K562 (cell line): ENCODE data around the gene CCDC50. TPM values are rescaled to one million over a fixed set of nuclear protein-coding genes. Genes with fewer than 3 reads are reported as not detected.

ENCODE experiments used
- ARID3A ChIP-seq: IDR thresholded peaks from 2 replicates; pipeline ENCODE4 v1.6.1; 2012; ENCODE audit warnings: low read depth, low read length, improper control_type of control experiment, borderline replicate concordance
- ATF1 ChIP-seq, 2 experiments: fragments of 450-650 bp in 1 of 2; IDR thresholded peaks; 2 replicates each; pipeline ENCODE4 v1.6.1; 2016; ENCODE audit warnings: missing compliant biosample characterization in 1 of 2, missing genetic modification characterization in 1 of 2
- CREB3L1 ChIP-seq: fragments of 450-650 bp; IDR thresholded peaks from 2 replicates; pipeline ENCODE4 v1.6.1; 2014; ENCODE audit warnings: low read depth, mild to moderate bottlenecking, moderate library complexity, borderline replicate concordance
- CSDE1 ChIP-seq, 2 experiments: fragments of 450-650 bp; IDR thresholded peaks; 2 replicates each; pipeline ENCODE4 v1.6.1; 2016; ENCODE audit warnings: mild to moderate bottlenecking in 1 of 2
- DDX20 ChIP-seq: fragments of 450-650 bp; IDR thresholded peaks from 2 replicates; pipeline ENCODE4 v1.6.1; 2016; ENCODE audit warnings: missing genetic modification characterization, low read depth, mild to moderate bottlenecking, missing compliant biosample characterization, moderate library complexity
- GTF3C2 ChIP-seq: IDR thresholded peaks from 3 replicates; pipeline ENCODE4 v1.6.1; 2011; ENCODE audit warnings: borderline replicate concordance, mild to moderate bottlenecking, moderate library complexity; ENCODE audit not compliant: insufficient read length; ENCODE audit errors: extremely low read depth
- HMGN3 ChIP-seq: IDR thresholded peaks from 2 replicates; pipeline ENCODE4 v1.6.1; 2011; ENCODE audit warnings: borderline replicate concordance, low read depth, mild to moderate bottlenecking, mixed read lengths, low read length; ENCODE audit not compliant: insufficient read length; ENCODE audit errors: extremely low read depth
- HOMEZ ChIP-seq: fragments of 250-450 bp; sonication (Bioruptor Pico); IDR thresholded peaks from 2 replicates; pipeline ENCODE4 v1.4.0; 2020; ENCODE audit warnings: mild to moderate bottlenecking, moderate library complexity
- KAT7 ChIP-seq: sonication (generic); formaldehyde crosslinking; IDR thresholded peaks from 2 replicates; pipeline ENCODE4 v1.8.0; 2022; ENCODE audit warnings: missing genetic modification reagents, mild to moderate bottlenecking, borderline replicate concordance
- NCOA1 ChIP-seq: fragments of 450-650 bp; IDR thresholded peaks from 2 replicates; pipeline ENCODE4 v1.6.1; 2016; ENCODE audit warnings: low read depth
- PHB2 ChIP-seq: fragments of 450-650 bp; IDR thresholded peaks from 2 replicates; pipeline ENCODE4 v1.6.1; 2017; ENCODE audit warnings: low read depth
- PHF8 ChIP-seq: fragments of 200-600 bp; sonication (generic); IDR thresholded peaks from 2 replicates; pipeline ENCODE4 v1.6.1; 2012; ENCODE audit warnings: mixed run types, mild to moderate bottlenecking, inconsistent platforms, low read length, moderate library complexity, borderline replicate concordance
- POLR2A ChIP-seq: fragments of 450-650 bp; conservative IDR thresholded peaks from 2 replicates; pipeline ENCODE4 v1.6.1; 2016
- PPARD ChIP-seq: fragments of 250-450 bp; sonication (Bioruptor Pico); IDR thresholded peaks from 2 replicates; pipeline ENCODE4 v1.8.0; 2022; ENCODE audit warnings: inconsistent platforms, mild to moderate bottlenecking, moderate library complexity
- SMARCA4 ChIP-seq: fragments of 450-650 bp; IDR thresholded peaks from 2 replicates; pipeline ENCODE4 v1.6.1; 2016
- WHSC1 ChIP-seq: IDR thresholded peaks from one replicate; pipeline ENCODE4 v1.6.1; 2012; ENCODE audit warnings: low read length, control low read depth, inconsistent platforms
- YY1 ChIP-seq, 3 experiments: IDR thresholded peaks; 2 replicates each; pipeline ENCODE4 v1.6.1; 2011; ENCODE audit warnings: low read length in 2 of 3, mild to moderate bottlenecking in 2 of 3, moderate library complexity in 2 of 3, borderline replicate concordance in 1 of 3, control low read depth in 1 of 3, low read depth in 1 of 3; ENCODE audit not compliant: insufficient read depth in 3 of 3, insufficient replicate concordance in 2 of 3, control insufficient read depth in 1 of 3, insufficient read length in 1 of 3; ENCODE audit errors: extremely low read depth in 1 of 3
- ZFPM2 ChIP-seq: fragments of 250-450 bp; sonication (Bioruptor Pico); IDR thresholded peaks from 2 replicates; pipeline ENCODE4 v1.5.1; 2022; ENCODE audit warnings: mild to moderate bottlenecking
- ZNF766 ChIP-seq: fragments of 200-800 bp; sonication (Bioruptor generic); conservative IDR thresholded peaks from 2 replicates; pipeline ENCODE4 v1.6.1; 2016; ENCODE audit warnings: missing genetic modification characterization, missing compliant biosample characterization
- ZNF77 ChIP-seq: fragments of 250-450 bp; sonication (Bioruptor Pico); IDR thresholded peaks from 2 replicates; pipeline ENCODE4 v1.5.0; 2020
- polyA plus RNA-seq, 8 experiments: library from polyadenylated mRNA; depleted of rRNA in 4 of 8; stranded (reverse) in 5 of 8; unstranded in 3 of 8; fragments of >200 nt; fragmentation: Nextera tagmentation in 2 of 8; fragmentation: Illumina TruSeq in 1 of 8; extraction: Ambion mirVana in 2 of 8; extraction: Trizol in 1 of 8; gene quantifications; 2 replicates each; pipeline versions ENCODE4 v1.2.1 to v1.2.3, GENCODE V29; 2011 to 2014; ENCODE audit warnings: inconsistent platforms in 1 of 8, missing spikeins in 1 of 8
- total RNA-seq, 7 experiments: library from RNA; depleted of rRNA in 6 of 7; stranded (reverse); fragments of >200 nt in 6 of 7; fragmentation: Illumina TruSeq in 2 of 7; extraction: Trizol in 2 of 7; gene quantifications; 2 replicates each; pipeline versions ENCODE4 v1.2.1 to v1.2.3, GENCODE V29; 2011 to 2021; ENCODE audit warnings: low replicate concordance in 1 of 7

The CCDC50 gene
- total and polyA plus RNA-seq, 9 of the 15 experiments (the other 6 are each of a cell fraction or from before 2014, with no cell fraction given) = 8.4 to 63.4 (median 40.4) TPM

- TF ChIP-seq HMGN3 (no peak), CSDE1 (IDR thresholded peaks at IDR 0.05) (no peak), DDX20 (tag) (no peak), ZNF77 (CRISPR knock-in tag) (no peak), HOMEZ (CRISPR knock-in tag) (no peak), NCOA1 (no peak), CREB3L1 (no peak), SMARCA4 (0 out of 2 replicates have a peak, but pooled peaks have one; percentile 37), ZNF766 (CRISPR knock-in tag) (no peak), YY1 (IDR thresholded peaks at IDR 0.05; ENCODE audit: borderline replicate concordance in 1 of 3, control insufficient read depth in 1 of 3, extremely low read depth in 1 of 3, insufficient read depth in 3 of 3, insufficient read length in 1 of 3, insufficient replicate concordance in 2 of 3, low read depth in 1 of 3, low read length in 2 of 3) (peak in 1 of 3 experiments; percentile 29), PPARD (CRISPR knock-in tag) (no peak), ZFPM2 (no peak), GTF3C2 (no peak), WHSC1 (no peak), ARID3A (no peak), POLR2A (peak; percentile 65), KAT7 (CRISPR knock-in tag) (no peak), ATF1 (CRISPR knock-in tag; IDR thresholded peaks at IDR 0.05) (no peak), ATF1 (tag; IDR thresholded peaks at IDR 0.05) (peak; percentile 74), PHB2 (no peak; the same call in 1 of the 2 replicates), PHF8 (peak; percentile 72; the same call in 1 of the 2 replicates)
Measured at GRCh38 chr3:191328962-191329653, at the start of gene CCDC50 (continued).
